HepG2 (cell line): ENCODE measurements around the gene CYSTM1. TPM values are rescaled to one million over a fixed set of nuclear protein-coding genes. Genes with fewer than 3 reads are reported as not detected.
A peak's percentile ranks its signal among the peaks of the same experiment; 100 is the strongest.

Experiments used
- ATF7-NPFF ChIP-seq: sonication (generic); formaldehyde crosslinking; IDR thresholded peaks from 2 replicates; pipeline ENCODE4 v1.8.1; 2023; ENCODE audit warnings: mild to moderate bottlenecking, low read depth, missing genetic modification reagents, moderate library complexity
- ERF ChIP-seq: IDR thresholded peaks from 2 replicates; pipeline ENCODE4 v1.6.1; 2018; ENCODE audit warnings: missing biosample characterization, missing genetic modification reagents
- GATAD1 ChIP-seq: IDR thresholded peaks from 2 replicates; pipeline ENCODE4 v1.6.1; 2016; ENCODE audit warnings: missing genetic modification reagents, missing compliant biosample characterization
- HNF4A ChIP-seq: sonication (generic); formaldehyde crosslinking; IDR thresholded peaks from 2 replicates; pipeline ENCODE4 v1.4.0; 2020; ENCODE audit warnings: missing genetic modification reagents
- NFKB2 ChIP-seq: sonication (generic); formaldehyde crosslinking; IDR thresholded peaks from 2 replicates; pipeline ENCODE4 v1.4.0; 2020; ENCODE audit warnings: missing genetic modification reagents, borderline replicate concordance
- ZFYVE20 ChIP-seq: sonication (generic); formaldehyde crosslinking; IDR thresholded peaks from 2 replicates; pipeline ENCODE4 v1.8.0; 2023; ENCODE audit warnings: low read depth, mild to moderate bottlenecking, moderate library complexity, missing genetic modification reagents, borderline replicate concordance
- ZNF138 ChIP-seq: sonication (generic); formaldehyde crosslinking; IDR thresholded peaks from 2 replicates; pipeline ENCODE4 v1.5.0; 2020; ENCODE audit warnings: mild to moderate bottlenecking, low read depth, missing genetic modification reagents
- ZNF510 ChIP-seq: sonication (generic); formaldehyde crosslinking; IDR thresholded peaks from 2 replicates; pipeline ENCODE4 v1.4.0; 2020; ENCODE audit warnings: low read depth, mild to moderate bottlenecking, missing genetic modification reagents
- polyA plus RNA-seq, 8 experiments: library from polyadenylated mRNA; depleted of rRNA in 3 of 8; stranded (reverse) in 7 of 8; unstranded in 1 of 8; fragments of >200 nt; fragmentation: Illumina TruSeq in 4 of 8; extraction: Trizol in 4 of 8; gene quantifications; 2 replicates each; pipeline versions ENCODE4 v1.2.1 to v1.2.3, GENCODE V29; 2011 to 2016; ENCODE audit warnings: low read depth in 4 of 8, missing spikeins in 1 of 8, mixed read lengths in 1 of 8; ENCODE audit not compliant: insufficient read depth in 1 of 8
- total RNA-seq, 5 experiments: library from RNA; depleted of rRNA; stranded (reverse); fragments of >200 nt; fragmentation: Illumina TruSeq; extraction: Trizol; gene quantifications; 2 replicates each; pipeline ENCODE4 v1.2.3, GENCODE V29; 2016; ENCODE audit warnings: low read depth in 1 of 5
- TF ChIP-seq, protein P1 (sequence below): sonication (generic); formaldehyde crosslinking; IDR thresholded peaks from 2 replicates; pipeline ENCODE4 v1.5.0; 2020; ENCODE audit warnings: mild to moderate bottlenecking, missing genetic modification reagents, borderline replicate concordance
- TF ChIP-seq, protein P2 (sequence below): sonication (generic); formaldehyde crosslinking; IDR thresholded peaks from 2 replicates; pipeline ENCODE4 v1.8.1; 2023; ENCODE audit warnings: mild to moderate bottlenecking, missing genetic modification reagents
- TF ChIP-seq, protein P3 (sequence below): sonication (generic); formaldehyde crosslinking; IDR thresholded peaks from 2 replicates; pipeline ENCODE4 v1.4.0; 2020; ENCODE audit warnings: low read depth, mild to moderate bottlenecking, missing genetic modification reagents
- TF ChIP-seq, protein P4 (sequence below): fragments of 450-650 bp; IDR thresholded peaks from 2 replicates; pipeline ENCODE4 v1.6.1; 2017; ENCODE audit warnings: mild to moderate bottlenecking
- TF ChIP-seq, protein P5 (sequence below): sonication (generic); formaldehyde crosslinking; IDR thresholded peaks from 2 replicates; pipeline ENCODE4 v1.5.1; 2020; ENCODE audit warnings: mild to moderate bottlenecking, missing genetic modification reagents, moderate library complexity
- TF ChIP-seq, protein P6 (sequence below): sonication (generic); formaldehyde crosslinking; conservative IDR thresholded peaks from 2 replicates; pipeline ENCODE4 v1.8.0; 2022; ENCODE audit warnings: mild to moderate bottlenecking, moderate library complexity, missing genetic modification reagents

The CYSTM1 gene
- total and polyA plus RNA-seq, 2 of the 13 experiments (the other 11 are each of a cell fraction or from before 2014, with no cell fraction given): 40.0 to 73.4 TPM

DNA sequence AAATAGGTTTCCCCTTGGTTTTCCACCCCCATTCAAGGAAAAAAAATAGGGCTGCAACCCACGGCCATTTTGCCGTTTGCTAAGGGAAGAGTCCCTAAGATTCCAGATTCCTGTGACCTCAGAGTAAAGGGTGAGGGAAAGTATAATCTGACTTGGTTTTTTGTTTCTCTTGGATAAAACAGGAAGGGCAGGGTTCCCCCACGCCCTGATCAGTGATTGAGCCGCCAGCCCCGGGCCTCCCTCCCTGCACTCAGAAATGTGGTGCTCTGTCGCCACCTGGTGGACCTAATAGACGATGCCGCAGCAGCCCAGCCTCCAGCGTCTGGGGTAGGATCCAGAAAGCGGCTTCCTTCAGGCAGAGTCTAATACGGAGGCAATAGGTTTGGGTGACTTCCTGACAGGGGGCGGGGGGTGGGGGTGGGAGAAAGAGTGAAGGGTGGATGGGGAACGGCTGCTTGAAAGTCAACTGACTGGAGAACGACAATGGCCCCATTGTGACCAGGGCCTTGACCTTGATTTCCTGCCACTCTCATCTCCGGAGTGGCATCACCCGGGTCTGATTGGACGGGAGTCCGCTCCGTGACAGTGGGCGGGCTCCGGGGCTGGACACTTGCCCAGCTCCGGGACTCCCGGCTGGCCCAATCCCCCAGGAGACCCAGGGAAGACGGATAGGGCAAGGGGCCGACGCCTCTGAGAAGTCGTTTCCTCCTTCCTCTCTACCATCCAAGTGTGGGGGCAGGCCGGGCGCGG lies 17.8 kb upstream of the CYSTM1 start (continued):
- TF ChIP-seq, protein P1, sequence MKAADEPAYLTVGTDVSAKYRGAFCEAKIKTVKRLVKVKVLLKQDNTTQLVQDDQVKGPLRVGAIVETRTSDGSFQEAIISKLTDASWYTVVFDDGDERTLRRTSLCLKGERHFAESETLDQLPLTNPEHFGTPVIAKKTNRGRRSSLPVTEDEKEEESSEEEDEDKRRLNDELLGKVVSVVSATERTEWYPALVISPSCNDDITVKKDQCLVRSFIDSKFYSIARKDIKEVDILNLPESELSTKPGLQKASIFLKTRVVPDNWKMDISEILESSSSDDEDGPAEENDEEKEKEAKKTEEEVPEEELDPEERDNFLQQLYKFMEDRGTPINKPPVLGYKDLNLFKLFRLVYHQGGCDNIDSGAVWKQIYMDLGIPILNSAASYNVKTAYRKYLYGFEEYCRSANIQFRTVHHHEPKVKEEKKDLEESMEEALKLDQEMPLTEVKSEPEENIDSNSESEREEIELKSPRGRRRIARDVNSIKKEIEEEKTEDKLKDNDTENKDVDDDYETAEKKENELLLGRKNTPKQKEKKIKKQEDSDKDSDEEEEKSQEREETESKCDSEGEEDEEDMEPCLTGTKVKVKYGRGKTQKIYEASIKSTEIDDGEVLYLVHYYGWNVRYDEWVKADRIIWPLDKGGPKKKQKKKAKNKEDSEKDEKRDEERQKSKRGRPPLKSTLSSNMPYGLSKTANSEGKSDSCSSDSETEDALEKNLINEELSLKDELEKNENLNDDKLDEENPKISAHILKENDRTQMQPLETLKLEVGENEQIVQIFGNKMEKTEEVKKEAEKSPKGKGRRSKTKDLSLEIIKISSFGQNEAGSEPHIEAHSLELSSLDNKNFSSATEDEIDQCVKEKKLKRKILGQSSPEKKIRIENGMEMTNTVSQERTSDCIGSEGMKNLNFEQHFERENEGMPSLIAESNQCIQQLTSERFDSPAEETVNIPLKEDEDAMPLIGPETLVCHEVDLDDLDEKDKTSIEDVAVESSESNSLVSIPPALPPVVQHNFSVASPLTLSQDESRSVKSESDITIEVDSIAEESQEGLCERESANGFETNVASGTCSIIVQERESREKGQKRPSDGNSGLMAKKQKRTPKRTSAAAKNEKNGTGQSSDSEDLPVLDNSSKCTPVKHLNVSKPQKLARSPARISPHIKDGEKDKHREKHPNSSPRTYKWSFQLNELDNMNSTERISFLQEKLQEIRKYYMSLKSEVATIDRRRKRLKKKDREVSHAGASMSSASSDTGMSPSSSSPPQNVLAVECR (CRISPR knock-in tag): peak; percentile 37; the same call in 1 of the 2 replicates
- TF ChIP-seq NFKB2 (CRISPR knock-in tag) (peak; percentile 29; the same call in 1 of the 2 replicates), ZNF138 (CRISPR knock-in tag) (no peak), ATF7-NPFF (0 out of 2 replicates have a peak, but pooled peaks have one; percentile 28), GATAD1 (CRISPR knock-in tag) (peak; percentile 27; the same call in 1 of the 2 replicates), ZNF510 (peak; percentile 72; the same call in 1 of the 2 replicates), ERF (CRISPR knock-in tag) (peak; percentile 78; the same call in 1 of the 2 replicates), ZFYVE20 (no peak), HNF4A (CRISPR knock-in tag) (no peak)
- TF ChIP-seq, protein P2, sequence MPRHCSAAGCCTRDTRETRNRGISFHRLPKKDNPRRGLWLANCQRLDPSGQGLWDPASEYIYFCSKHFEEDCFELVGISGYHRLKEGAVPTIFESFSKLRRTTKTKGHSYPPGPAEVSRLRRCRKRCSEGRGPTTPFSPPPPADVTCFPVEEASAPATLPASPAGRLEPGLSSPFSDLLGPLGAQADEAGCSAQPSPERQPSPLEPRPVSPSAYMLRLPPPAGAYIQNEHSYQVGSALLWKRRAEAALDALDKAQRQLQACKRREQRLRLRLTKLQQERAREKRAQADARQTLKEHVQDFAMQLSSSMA (CRISPR knock-in tag): no peak
- TF ChIP-seq, protein P3, sequence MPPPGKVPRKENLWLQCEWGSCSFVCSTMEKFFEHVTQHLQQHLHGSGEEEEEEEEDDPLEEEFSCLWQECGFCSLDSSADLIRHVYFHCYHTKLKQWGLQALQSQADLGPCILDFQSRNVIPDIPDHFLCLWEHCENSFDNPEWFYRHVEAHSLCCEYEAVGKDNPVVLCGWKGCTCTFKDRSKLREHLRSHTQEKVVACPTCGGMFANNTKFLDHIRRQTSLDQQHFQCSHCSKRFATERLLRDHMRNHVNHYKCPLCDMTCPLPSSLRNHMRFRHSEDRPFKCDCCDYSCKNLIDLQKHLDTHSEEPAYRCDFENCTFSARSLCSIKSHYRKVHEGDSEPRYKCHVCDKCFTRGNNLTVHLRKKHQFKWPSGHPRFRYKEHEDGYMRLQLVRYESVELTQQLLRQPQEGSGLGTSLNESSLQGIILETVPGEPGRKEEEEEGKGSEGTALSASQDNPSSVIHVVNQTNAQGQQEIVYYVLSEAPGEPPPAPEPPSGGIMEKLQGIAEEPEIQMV (CRISPR knock-in tag): peak; percentile 73; the same call in 1 of the 2 replicates
- TF ChIP-seq, protein P4, sequence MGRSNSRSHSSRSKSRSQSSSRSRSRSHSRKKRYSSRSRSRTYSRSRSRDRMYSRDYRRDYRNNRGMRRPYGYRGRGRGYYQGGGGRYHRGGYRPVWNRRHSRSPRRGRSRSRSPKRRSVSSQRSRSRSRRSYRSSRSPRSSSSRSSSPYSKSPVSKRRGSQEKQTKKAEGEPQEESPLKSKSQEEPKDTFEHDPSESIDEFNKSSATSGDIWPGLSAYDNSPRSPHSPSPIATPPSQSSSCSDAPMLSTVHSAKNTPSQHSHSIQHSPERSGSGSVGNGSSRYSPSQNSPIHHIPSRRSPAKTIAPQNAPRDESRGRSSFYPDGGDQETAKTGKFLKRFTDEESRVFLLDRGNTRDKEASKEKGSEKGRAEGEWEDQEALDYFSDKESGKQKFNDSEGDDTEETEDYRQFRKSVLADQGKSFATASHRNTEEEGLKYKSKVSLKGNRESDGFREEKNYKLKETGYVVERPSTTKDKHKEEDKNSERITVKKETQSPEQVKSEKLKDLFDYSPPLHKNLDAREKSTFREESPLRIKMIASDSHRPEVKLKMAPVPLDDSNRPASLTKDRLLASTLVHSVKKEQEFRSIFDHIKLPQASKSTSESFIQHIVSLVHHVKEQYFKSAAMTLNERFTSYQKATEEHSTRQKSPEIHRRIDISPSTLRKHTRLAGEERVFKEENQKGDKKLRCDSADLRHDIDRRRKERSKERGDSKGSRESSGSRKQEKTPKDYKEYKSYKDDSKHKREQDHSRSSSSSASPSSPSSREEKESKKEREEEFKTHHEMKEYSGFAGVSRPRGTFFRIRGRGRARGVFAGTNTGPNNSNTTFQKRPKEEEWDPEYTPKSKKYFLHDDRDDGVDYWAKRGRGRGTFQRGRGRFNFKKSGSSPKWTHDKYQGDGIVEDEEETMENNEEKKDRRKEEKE: no peak
- TF ChIP-seq, protein P5, sequence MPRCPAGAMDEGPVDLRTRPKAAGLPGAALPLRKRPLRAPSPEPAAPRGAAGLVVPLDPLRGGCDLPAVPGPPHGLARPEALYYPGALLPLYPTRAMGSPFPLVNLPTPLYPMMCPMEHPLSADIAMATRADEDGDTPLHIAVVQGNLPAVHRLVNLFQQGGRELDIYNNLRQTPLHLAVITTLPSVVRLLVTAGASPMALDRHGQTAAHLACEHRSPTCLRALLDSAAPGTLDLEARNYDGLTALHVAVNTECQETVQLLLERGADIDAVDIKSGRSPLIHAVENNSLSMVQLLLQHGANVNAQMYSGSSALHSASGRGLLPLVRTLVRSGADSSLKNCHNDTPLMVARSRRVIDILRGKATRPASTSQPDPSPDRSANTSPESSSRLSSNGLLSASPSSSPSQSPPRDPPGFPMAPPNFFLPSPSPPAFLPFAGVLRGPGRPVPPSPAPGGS (CRISPR knock-in tag): no peak
- TF ChIP-seq, protein P6, sequence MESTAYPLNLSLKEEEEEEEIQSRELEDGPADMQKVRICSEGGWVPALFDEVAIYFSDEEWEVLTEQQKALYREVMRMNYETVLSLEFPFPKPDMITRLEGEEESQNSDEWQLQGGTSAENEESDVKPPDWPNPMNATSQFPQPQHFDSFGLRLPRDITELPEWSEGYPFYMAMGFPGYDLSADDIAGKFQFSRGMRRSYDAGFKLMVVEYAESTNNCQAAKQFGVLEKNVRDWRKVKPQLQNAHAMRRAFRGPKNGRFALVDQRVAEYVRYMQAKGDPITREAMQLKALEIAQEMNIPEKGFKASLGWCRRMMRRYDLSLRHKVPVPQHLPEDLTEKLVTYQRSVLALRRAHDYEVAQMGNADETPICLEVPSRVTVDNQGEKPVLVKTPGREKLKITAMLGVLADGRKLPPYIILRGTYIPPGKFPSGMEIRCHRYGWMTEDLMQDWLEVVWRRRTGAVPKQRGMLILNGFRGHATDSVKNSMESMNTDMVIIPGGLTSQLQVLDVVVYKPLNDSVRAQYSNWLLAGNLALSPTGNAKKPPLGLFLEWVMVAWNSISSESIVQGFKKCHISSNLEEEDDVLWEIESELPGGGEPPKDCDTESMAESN (CRISPR knock-in tag): no peak
